Neural cell (in vitro differentiated cells): ENCODE results near the gene AASS. TPM values are rescaled to one million over a fixed set of nuclear protein-coding genes. Genes with fewer than 3 reads are reported as not detected.

Experiments used
- H2AFZ ChIP-seq: fragments of 200-600, 300-800 bp; sonication (generic), shearing (Covaris generic); 2 replicates; pipeline ENCODE4 v1.6.0; 2014; ENCODE audit warnings: low read depth, mild to moderate bottlenecking, antibody characterized with exemption, low read length, moderate library complexity
- H3F3A ChIP-seq: fragments of 200-600 bp; shearing (Covaris generic); 2 replicates; pipeline ENCODE4 v1.6.1; 2016; ENCODE audit warnings: mild to moderate bottlenecking, moderate library complexity, mixed read lengths, antibody characterized with exemption, low read length; ENCODE audit not compliant: insufficient read depth, poor library complexity, severe bottlenecking
- H3K27ac ChIP-seq: fragments of 200-600, 300-800 bp; sonication (generic), shearing (Covaris generic); 2 replicates; pipeline ENCODE4 v1.5.1; 2014; ENCODE audit warnings: mild to moderate bottlenecking, low read length, moderate library complexity
- H3K27me3 ChIP-seq: fragments of 300-800, 200-600 bp; sonication (generic), shearing (Covaris generic); 2 replicates; pipeline ENCODE4 v1.6.0; 2014; ENCODE audit warnings: mild to moderate bottlenecking, low read depth, low read length, moderate library complexity; ENCODE audit not compliant: insufficient read depth
- H3K36me3 ChIP-seq: fragments of 300-800, 200-600 bp; sonication (generic), shearing (Covaris generic); 2 replicates; pipeline ENCODE4 v1.5.1; 2014; ENCODE audit warnings: mild to moderate bottlenecking, antibody characterized with exemption, low read length, moderate library complexity; ENCODE audit not compliant: insufficient read depth
- H3K4me2 ChIP-seq: fragments of 300-800, 200-600 bp; sonication (generic), shearing (Covaris generic); 2 replicates; pipeline ENCODE4 v1.6.0; 2014; ENCODE audit warnings: mild to moderate bottlenecking, low read length
- H3K4me3 ChIP-seq: fragments of 300-800, 200-600 bp; sonication (generic), shearing (Covaris generic); 2 replicates; pipeline ENCODE4 v1.5.1; 2014; ENCODE audit warnings: mild to moderate bottlenecking, low read length, moderate library complexity
- H3K79me2 ChIP-seq: fragments of 200-600 bp; shearing (Covaris generic); replicated peaks from 2 replicates; pipeline ENCODE4 v1.6.0; 2014; ENCODE audit warnings: mild to moderate bottlenecking, low read length, moderate library complexity; ENCODE audit not compliant: insufficient read depth
- H3K9ac ChIP-seq: fragments of 300-800, 200-600 bp; sonication (generic), shearing (Covaris generic); 2 replicates; pipeline ENCODE4 v1.6.1; 2016; ENCODE audit warnings: mild to moderate bottlenecking, low read length, mixed read lengths
- H3K9me2 ChIP-seq: fragments of 200-600 bp; shearing (Covaris generic); 2 replicates; pipeline ENCODE4 v1.6.1; 2016; ENCODE audit warnings: mild to moderate bottlenecking, low read length, mixed read lengths; ENCODE audit not compliant: insufficient read depth
- H3K9me3 ChIP-seq: fragments of 200-600, 300-800 bp; sonication (generic), shearing (Covaris generic); 2 replicates; pipeline ENCODE4 v1.6.1; 2016; ENCODE audit warnings: mild to moderate bottlenecking, mixed run types, low read length, moderate library complexity, mixed read lengths
- H4K20me1 ChIP-seq: fragments of 200-600 bp; shearing (Covaris generic); 2 replicates; pipeline ENCODE4 v1.6.1; 2016; ENCODE audit warnings: mild to moderate bottlenecking, mixed run types; ENCODE audit not compliant: insufficient read depth
- EP300 ChIP-seq: fragments of 450-650 bp; conservative IDR thresholded peaks from 2 replicates; pipeline ENCODE4 v1.6.1; 2014; ENCODE audit warnings: antibody characterized with exemption, mild to moderate bottlenecking, moderate library complexity; ENCODE audit not compliant: poor library complexity, severe bottlenecking
- EZH2 ChIP-seq: fragments of 200-600, 300-800 bp; shearing (Covaris generic), sonication (generic); IDR thresholded peaks from 2 replicates; pipeline ENCODE4 v1.6.1; 2014; ENCODE audit warnings: antibody characterized with exemption, low read length, borderline replicate concordance, mild to moderate bottlenecking; ENCODE audit not compliant: insufficient read depth, poor library complexity, severe bottlenecking
- MXI1 ChIP-seq: fragments of 450-650 bp; conservative IDR thresholded peaks from 2 replicates; pipeline ENCODE4 v1.6.1; 2014; ENCODE audit warnings: antibody characterized with exemption, mild to moderate bottlenecking; ENCODE audit not compliant: poor library complexity, severe bottlenecking
- POLR2AphosphoS5 ChIP-seq: IDR thresholded peaks from 2 replicates; pipeline ENCODE4 v1.6.1; 2012
- RAD21 ChIP-seq: fragments of 450-650 bp; conservative IDR thresholded peaks from 2 replicates; pipeline ENCODE4 v1.6.1; 2014; ENCODE audit warnings: antibody characterized with exemption, mild to moderate bottlenecking, moderate library complexity
- SMC3 ChIP-seq: fragments of 450-650 bp; conservative IDR thresholded peaks from 2 replicates; pipeline ENCODE4 v1.6.1; 2014; ENCODE audit warnings: antibody characterized with exemption, mild to moderate bottlenecking, moderate library complexity; ENCODE audit not compliant: poor library complexity
- TAF1 ChIP-seq: IDR thresholded peaks from 2 replicates; pipeline ENCODE4 v1.6.1; 2012; ENCODE audit warnings: low read depth
- polyA plus RNA-seq: library from polyadenylated mRNA; depleted of rRNA; stranded (reverse); fragments of >200 nt; gene quantifications from 2 replicates; pipeline ENCODE4 v1.2.3, GENCODE V29; 2014
- TF ChIP-seq, protein P1 (sequence below): IDR thresholded peaks from 2 replicates; pipeline ENCODE4 v1.6.1; 2012; ENCODE audit warnings: borderline replicate concordance
- TF ChIP-seq, protein P2 (sequence below): fragments of 450-650 bp; IDR thresholded peaks from 2 replicates; pipeline ENCODE4 v1.5.1; 2014; ENCODE audit warnings: antibody characterized with exemption, mild to moderate bottlenecking, moderate library complexity; ENCODE audit not compliant: poor library complexity, severe bottlenecking

The AASS gene
- polyA plus RNA-seq, 1 donor from 2014 or later = 12.5 TPM

DNA sequence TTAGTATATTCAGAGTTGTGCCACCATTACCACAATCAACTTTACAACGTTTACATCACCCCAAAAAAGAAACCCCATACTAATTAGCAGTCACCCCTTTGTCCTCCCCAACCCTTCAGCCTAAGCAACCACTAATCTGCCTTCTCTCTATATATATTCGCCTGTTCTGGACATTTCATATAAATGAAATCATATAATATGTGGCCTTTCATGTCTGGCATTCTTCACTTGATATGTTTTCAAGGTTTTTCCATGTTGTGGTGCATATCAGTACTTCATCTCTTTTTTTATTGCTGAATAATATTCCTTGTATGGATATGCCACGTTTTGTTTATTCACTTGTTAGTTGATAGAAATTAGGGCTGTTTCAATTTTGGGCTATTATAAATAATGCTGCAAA lies 70.4 kb downstream of the AASS start:
- Histone ChIP-seq H3K9me3 (no peaks in the 10 kb centered on the region), H3K4me3 (no peak overlapping the region), H3K79me2 (no peaks in the 10 kb centered on the region), H3K9me2 (no peaks in the 10 kb centered on the region), H3K4me2 (no peak overlapping the region), H3K27me3 (no peaks in the 10 kb centered on the region), H3F3A (no peaks in the 10 kb centered on the region), H3K27ac (no peak overlapping the region), H3K36me3 (peaks cover 4% of the 10 kb centered on the region), H4K20me1 (no peaks in the 10 kb centered on the region), H2AFZ (no peak overlapping the region), H3K9ac (no peak overlapping the region)
- TF ChIP-seq RAD21 (no peak), SMC3 (no peak), MXI1 (no peak), POLR2AphosphoS5 (no peak), EZH2 (no peak), TAF1 (no peak), EP300 (no peak)
- TF ChIP-seq, protein P1, sequence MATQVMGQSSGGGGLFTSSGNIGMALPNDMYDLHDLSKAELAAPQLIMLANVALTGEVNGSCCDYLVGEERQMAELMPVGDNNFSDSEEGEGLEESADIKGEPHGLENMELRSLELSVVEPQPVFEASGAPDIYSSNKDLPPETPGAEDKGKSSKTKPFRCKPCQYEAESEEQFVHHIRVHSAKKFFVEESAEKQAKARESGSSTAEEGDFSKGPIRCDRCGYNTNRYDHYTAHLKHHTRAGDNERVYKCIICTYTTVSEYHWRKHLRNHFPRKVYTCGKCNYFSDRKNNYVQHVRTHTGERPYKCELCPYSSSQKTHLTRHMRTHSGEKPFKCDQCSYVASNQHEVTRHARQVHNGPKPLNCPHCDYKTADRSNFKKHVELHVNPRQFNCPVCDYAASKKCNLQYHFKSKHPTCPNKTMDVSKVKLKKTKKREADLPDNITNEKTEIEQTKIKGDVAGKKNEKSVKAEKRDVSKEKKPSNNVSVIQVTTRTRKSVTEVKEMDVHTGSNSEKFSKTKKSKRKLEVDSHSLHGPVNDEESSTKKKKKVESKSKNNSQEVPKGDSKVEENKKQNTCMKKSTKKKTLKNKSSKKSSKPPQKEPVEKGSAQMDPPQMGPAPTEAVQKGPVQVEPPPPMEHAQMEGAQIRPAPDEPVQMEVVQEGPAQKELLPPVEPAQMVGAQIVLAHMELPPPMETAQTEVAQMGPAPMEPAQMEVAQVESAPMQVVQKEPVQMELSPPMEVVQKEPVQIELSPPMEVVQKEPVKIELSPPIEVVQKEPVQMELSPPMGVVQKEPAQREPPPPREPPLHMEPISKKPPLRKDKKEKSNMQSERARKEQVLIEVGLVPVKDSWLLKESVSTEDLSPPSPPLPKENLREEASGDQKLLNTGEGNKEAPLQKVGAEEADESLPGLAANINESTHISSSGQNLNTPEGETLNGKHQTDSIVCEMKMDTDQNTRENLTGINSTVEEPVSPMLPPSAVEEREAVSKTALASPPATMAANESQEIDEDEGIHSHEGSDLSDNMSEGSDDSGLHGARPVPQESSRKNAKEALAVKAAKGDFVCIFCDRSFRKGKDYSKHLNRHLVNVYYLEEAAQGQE = no peak
- TF ChIP-seq, protein P2, sequence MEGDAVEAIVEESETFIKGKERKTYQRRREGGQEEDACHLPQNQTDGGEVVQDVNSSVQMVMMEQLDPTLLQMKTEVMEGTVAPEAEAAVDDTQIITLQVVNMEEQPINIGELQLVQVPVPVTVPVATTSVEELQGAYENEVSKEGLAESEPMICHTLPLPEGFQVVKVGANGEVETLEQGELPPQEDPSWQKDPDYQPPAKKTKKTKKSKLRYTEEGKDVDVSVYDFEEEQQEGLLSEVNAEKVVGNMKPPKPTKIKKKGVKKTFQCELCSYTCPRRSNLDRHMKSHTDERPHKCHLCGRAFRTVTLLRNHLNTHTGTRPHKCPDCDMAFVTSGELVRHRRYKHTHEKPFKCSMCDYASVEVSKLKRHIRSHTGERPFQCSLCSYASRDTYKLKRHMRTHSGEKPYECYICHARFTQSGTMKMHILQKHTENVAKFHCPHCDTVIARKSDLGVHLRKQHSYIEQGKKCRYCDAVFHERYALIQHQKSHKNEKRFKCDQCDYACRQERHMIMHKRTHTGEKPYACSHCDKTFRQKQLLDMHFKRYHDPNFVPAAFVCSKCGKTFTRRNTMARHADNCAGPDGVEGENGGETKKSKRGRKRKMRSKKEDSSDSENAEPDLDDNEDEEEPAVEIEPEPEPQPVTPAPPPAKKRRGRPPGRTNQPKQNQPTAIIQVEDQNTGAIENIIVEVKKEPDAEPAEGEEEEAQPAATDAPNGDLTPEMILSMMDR = no peak

DNA sequence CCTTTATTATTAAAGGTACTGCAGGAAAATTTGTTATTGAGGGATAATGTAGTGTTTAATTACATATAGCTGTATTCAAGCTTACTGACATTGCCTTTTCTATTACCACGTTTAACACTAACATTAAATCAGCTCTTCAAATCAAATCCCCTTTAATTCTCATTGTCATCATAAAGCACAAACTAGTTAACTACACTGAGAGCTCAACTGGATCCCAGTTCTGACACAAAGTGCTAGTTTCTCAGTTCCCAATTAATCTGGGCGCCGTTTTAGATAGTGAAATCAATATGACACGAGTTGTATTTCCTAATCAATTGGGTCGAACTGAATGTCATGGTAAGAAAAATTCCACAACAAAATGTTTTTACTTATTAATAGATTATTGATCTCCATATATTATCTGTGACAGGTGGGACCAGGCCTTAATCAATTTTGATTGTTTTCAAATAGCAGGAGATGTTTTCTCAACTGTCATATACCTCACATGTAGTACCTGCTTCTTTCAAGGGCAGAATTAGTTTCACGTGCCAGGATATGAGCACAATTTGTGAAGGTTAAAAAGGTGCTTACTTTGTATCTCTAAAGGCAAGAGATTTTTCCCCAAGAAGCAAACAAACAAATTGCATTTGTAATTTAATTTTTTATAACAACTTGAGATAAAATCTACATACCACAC lies 71.0 kb downstream of the AASS start:
- Histone ChIP-seq H3K27ac (no peak overlapping the region), H3K4me3 (no peak overlapping the region), H3K9me2 (no peaks in the 10 kb centered on the region), H3K9me3 (no peaks in the 10 kb centered on the region), H2AFZ (no peak overlapping the region), H3K79me2 (no peaks in the 10 kb centered on the region), H3K4me2 (no peak overlapping the region), H4K20me1 (no peaks in the 10 kb centered on the region), H3K9ac (no peak overlapping the region), H3K36me3 (peaks cover 4% of the 10 kb centered on the region), H3K27me3 (no peaks in the 10 kb centered on the region), H3F3A (no peaks in the 10 kb centered on the region)
- TF ChIP-seq MXI1 (no peak), RAD21 (no peak), EP300 (no peak)
- TF ChIP-seq, protein P2 = no peak
- TF ChIP-seq, protein P1 = no peak
